PC-3 (cell line): ENCODE data around the gene SLC10A7. TPM values are rescaled to one million over a fixed set of nuclear protein-coding genes. Genes with fewer than 3 reads are reported as not detected.

ENCODE experiments used
- ATAC-seq: fragments of 200-7000 bp; cut with Tn5 transposase; 2 replicates; pipeline ENCODE4 v1.9.1; 2020; ENCODE audit warnings: mild to moderate bottlenecking, moderate library complexity
- BruUV-seq: library from RNA; stranded (reverse); fragments of 400-500 nt; replicated peaks from 2 replicates; lab custom pipeline; 2021; lab: Mats Ljungman, UMichigan
- CTCF ChIA-PET: fragments of 300-600 bp; sonication (Branson Sonifier 250); formaldehyde crosslinking; loops from one replicate; lab custom pipeline; 2022; ENCODE audit warnings: antibody characterized with exemption; lab: Charles Lee
- POLR2A ChIA-PET: fragments of 300-600 bp; sonication (Branson Sonifier 250); formaldehyde crosslinking; loops from one replicate; lab custom pipeline; 2022; ENCODE audit warnings: antibody characterized with exemption; ENCODE audit not compliant: unreplicated experiment; lab: Charles Lee
- DNase-seq: peaks from one replicate; pipeline ENCODE4 v3.0.0-alpha.2; 2015
- H2AFZ ChIP-seq: fragments of 300-600 bp; sonication (generic); 2 replicates; pipeline ENCODE4 v1.6.0; 2016; ENCODE audit warnings: antibody characterized with exemption, low read length
- H3F3A ChIP-seq: fragments of 300-600 bp; sonication (generic); one replicate; pipeline ENCODE4 v1.6.0; 2017; ENCODE audit warnings: antibody characterized with exemption, low read length, control low read depth, mild to moderate bottlenecking; ENCODE audit not compliant: unreplicated experiment
- H3K27ac ChIP-seq: fragments of 300-600 bp; sonication (generic); 2 replicates; pipeline ENCODE4 v1.5.1; 2016; ENCODE audit warnings: mild to moderate bottlenecking, low read length
- H3K27me3 ChIP-seq: fragments of 300-600 bp; sonication (generic); 2 replicates; pipeline ENCODE4 v1.6.1; 2016; ENCODE audit warnings: low read length, mixed read lengths
- H3K36me3 ChIP-seq: fragments of 300-600 bp; sonication (generic); 2 replicates; pipeline ENCODE4 v1.6.1; 2016; ENCODE audit warnings: low read depth, mixed run types, low read length, mixed read lengths
- H3K4me1 ChIP-seq: fragments of 300-600 bp; sonication (generic); 2 replicates; pipeline ENCODE4 v1.5.1; 2016; ENCODE audit warnings: low read length; ENCODE audit not compliant: insufficient read depth
- H3K4me2 ChIP-seq: fragments of 300-600 bp; sonication (generic); 2 replicates; pipeline ENCODE4 v1.6.0; 2016; ENCODE audit warnings: low read length
- H3K4me3 ChIP-seq: fragments of 300-600 bp; sonication (generic); 2 replicates; pipeline ENCODE4 v1.5.1; 2016; ENCODE audit warnings: mild to moderate bottlenecking, low read length, mixed read lengths
- H3K79me2 ChIP-seq: fragments of 300-600 bp; sonication (generic); 2 replicates; pipeline ENCODE4 v1.6.1; 2017; ENCODE audit warnings: low read length, mixed read lengths
- H3K9ac ChIP-seq: fragments of 300-600 bp; sonication (generic); 2 replicates; pipeline ENCODE4 v1.6.0; 2016; ENCODE audit warnings: mild to moderate bottlenecking, low read length
- H3K9me2 ChIP-seq: fragments of 300-600 bp; sonication (generic); replicated peaks from 2 replicates; pipeline ENCODE4 v1.6.1; 2016; ENCODE audit warnings: mixed run types, low read length, mixed read lengths
- H3K9me3 ChIP-seq: fragments of 300-600 bp; sonication (generic); 2 replicates; pipeline ENCODE4 v1.6.1; 2016; ENCODE audit warnings: low read length, mixed read lengths
- H4K20me1 ChIP-seq: fragments of 300-600 bp; sonication (generic); 2 replicates; pipeline ENCODE4 v1.6.1; 2016; ENCODE audit warnings: low read length, mixed read lengths
- EZH2 ChIP-seq: fragments of 300-600 bp; sonication (generic); IDR thresholded peaks from one replicate; pipeline ENCODE4 v1.6.1; 2017; ENCODE audit warnings: antibody characterized with exemption, mild to moderate bottlenecking, low read length; ENCODE audit not compliant: unreplicated experiment
- EZH2phosphoT487 ChIP-seq: fragments of 300-600 bp; sonication (generic); IDR thresholded peaks from 2 replicates; pipeline ENCODE4 v1.6.1; 2018; ENCODE audit warnings: mild to moderate bottlenecking, antibody characterized with exemption, low read length, borderline replicate concordance
- intact Hi-C: fragments of 100-400 bp; cut with micrococcal nuclease; formaldehyde crosslinking; loops from 2 replicates; pipeline ENCODE4 v1.9.0; 2023
- total RNA-seq: library from RNA; depleted of rRNA; stranded (reverse); fragments of >200 nt; gene quantifications from 2 replicates; pipeline ENCODE4 v1.2.3, GENCODE V29; 2014
- TF ChIP-seq, protein P1 (sequence below): fragments of 300-600 bp; sonication (generic); conservative IDR thresholded peaks from 2 replicates; pipeline ENCODE4 v1.5.1; 2017; ENCODE audit warnings: antibody characterized with exemption, low read depth, mild to moderate bottlenecking, low read length

Gene SLC10A7
- total RNA-seq, 1 experiment from 2014 or later, result 9.1 TPM

DNA sequence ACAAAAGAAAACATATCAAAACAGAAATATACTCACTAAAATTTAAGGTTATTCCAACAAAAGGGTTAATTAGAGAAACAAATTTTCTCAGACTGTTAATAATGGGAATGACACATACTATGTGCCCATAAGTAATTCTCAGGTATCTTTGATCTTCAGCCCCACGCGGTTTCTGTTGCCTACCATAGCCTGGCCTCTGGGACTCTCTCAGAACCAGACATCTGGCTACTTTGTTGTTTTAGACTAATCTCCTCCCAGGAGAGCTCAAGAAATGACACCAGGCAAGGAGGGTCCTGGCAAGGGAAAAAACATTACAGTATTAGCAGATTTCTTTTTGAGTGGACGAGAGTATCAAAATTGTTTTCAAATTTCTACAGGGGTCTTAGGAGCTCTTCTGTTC is 43.7 kb downstream of the SLC10A7 start:
- Histone ChIP-seq H3K4me1 (no peaks in the 10 kb centered on the region), H3K36me3 (peaks cover 2% of the 10 kb centered on the region; the same call in 1 of the 2 replicates), H4K20me1 (no peaks in the 10 kb centered on the region), H3K27me3 (no peaks in the 10 kb centered on the region), H3K9ac (no peak overlapping the region), H3K9me2 (no peaks in the 10 kb centered on the region), H2AFZ (no peak overlapping the region), H3K4me2 (no peak overlapping the region), H3F3A (no peaks in the 10 kb centered on the region), H3K79me2 (no peaks in the 10 kb centered on the region), H3K4me3 (no peak overlapping the region), H3K9me3 (no peaks in the 10 kb centered on the region), H3K27ac (no peak overlapping the region)
- TF ChIP-seq, protein P1, sequence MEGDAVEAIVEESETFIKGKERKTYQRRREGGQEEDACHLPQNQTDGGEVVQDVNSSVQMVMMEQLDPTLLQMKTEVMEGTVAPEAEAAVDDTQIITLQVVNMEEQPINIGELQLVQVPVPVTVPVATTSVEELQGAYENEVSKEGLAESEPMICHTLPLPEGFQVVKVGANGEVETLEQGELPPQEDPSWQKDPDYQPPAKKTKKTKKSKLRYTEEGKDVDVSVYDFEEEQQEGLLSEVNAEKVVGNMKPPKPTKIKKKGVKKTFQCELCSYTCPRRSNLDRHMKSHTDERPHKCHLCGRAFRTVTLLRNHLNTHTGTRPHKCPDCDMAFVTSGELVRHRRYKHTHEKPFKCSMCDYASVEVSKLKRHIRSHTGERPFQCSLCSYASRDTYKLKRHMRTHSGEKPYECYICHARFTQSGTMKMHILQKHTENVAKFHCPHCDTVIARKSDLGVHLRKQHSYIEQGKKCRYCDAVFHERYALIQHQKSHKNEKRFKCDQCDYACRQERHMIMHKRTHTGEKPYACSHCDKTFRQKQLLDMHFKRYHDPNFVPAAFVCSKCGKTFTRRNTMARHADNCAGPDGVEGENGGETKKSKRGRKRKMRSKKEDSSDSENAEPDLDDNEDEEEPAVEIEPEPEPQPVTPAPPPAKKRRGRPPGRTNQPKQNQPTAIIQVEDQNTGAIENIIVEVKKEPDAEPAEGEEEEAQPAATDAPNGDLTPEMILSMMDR, result no peak
- TF ChIP-seq EZH2, result no peak
- no peak for TF ChIP-seq EZH2phosphoT487
- DNase-seq, result no peak
- ChIA-PET POLR2A (no interaction called here), CTCF (no interaction called here)
- no peak for ATAC-seq
- no TSS peak for BruUV-seq
- intact Hi-C loops, result no loop called here

DNA sequence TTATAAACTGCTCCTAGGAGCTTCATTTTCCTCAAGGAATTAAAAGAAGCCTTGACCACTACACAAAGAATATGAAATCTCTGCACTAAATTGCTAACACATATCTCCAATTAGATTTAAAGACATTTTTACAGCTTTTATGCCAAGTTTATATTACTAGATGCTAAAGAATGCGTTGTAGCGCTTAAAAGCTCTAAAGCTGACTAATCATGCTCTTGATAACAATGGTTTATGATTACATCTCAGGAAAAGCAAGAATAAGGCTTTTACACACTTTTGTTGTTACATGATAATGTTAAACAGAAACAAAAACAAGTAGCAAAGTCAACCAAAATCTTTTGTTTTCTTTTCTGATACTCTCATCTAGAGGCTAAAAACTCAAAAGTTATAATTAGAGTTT is 44.7 kb downstream of the SLC10A7 start:
- intact Hi-C loops, result no loop called here
- no TSS peak for BruUV-seq
- H3K9me2 ChIP-seq, result no peaks in the 10 kb centered on the region
- no peak overlapping the region for H3K4me3 ChIP-seq
- H4K20me1 ChIP-seq, result no peaks in the 10 kb centered on the region
- no peaks in the 10 kb centered on the region for H3F3A ChIP-seq
- no peak overlapping the region for H3K27ac ChIP-seq
- no peak overlapping the region for H3K4me2 ChIP-seq
- no peaks in the 10 kb centered on the region for H3K79me2 ChIP-seq
- no peak for TF ChIP-seq EZH2phosphoT487
- TF ChIP-seq EZH2, result no peak
- TF ChIP-seq, protein P1, result no peak
- no peak for DNase-seq
- POLR2A ChIA-PET, result no interaction called here
- no peaks in the 10 kb centered on the region for H3K4me1 ChIP-seq
- no peaks in the 10 kb centered on the region for H3K9me3 ChIP-seq
- H3K36me3 ChIP-seq, result no peaks in the 10 kb centered on the region
- H3K27me3 ChIP-seq, result no peaks in the 10 kb centered on the region
- no peak overlapping the region for H3K9ac ChIP-seq
- CTCF ChIA-PET, result no interaction called here
- no peak overlapping the region for H2AFZ ChIP-seq
- ATAC-seq, result no peak

DNA sequence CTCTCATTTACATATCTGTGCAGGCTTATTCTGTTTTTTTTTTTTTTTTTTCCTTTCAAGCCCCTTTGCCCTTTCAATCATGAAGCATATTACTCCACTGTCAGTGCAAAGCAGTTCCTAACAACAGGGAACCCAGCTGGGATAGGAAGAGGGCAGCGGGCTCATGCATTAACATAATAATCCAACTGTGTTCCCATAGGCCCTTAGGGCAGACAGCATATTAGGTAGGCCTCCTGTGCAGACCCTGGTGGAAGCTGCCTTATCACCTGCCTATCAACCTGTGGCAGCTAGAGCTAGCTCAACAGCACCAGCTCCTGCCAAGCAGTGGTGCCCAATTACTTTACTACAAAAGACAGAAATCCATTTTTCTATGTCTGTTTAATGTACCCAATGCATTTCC is 49.3 kb downstream of the SLC10A7 start:
- H3K4me2 ChIP-seq, result no peak overlapping the region
- ATAC-seq, result no peak
- no peaks in the 10 kb centered on the region for H3K27me3 ChIP-seq
- no peaks in the 10 kb centered on the region for H3K4me1 ChIP-seq
- no peaks in the 10 kb centered on the region for H3K79me2 ChIP-seq
- H3K9ac ChIP-seq, result no peak overlapping the region
- intact Hi-C loops, result no loop called here
- no peak for DNase-seq
- ChIA-PET POLR2A (no interaction called here), CTCF (no interaction called here)
- H3K36me3 ChIP-seq, result no peaks in the 10 kb centered on the region
- H3F3A ChIP-seq, result no peaks in the 10 kb centered on the region
- BruUV-seq, result no TSS peak
- no peak overlapping the region for H3K27ac ChIP-seq
- TF ChIP-seq, protein P1, result no peak
- no peak for TF ChIP-seq EZH2phosphoT487
- TF ChIP-seq EZH2, result no peak
- H3K4me3 ChIP-seq, result no peak overlapping the region
- H2AFZ ChIP-seq, result no peak overlapping the region
- no peaks in the 10 kb centered on the region for H4K20me1 ChIP-seq
- H3K9me2 ChIP-seq, result no peaks in the 10 kb centered on the region
- H3K9me3 ChIP-seq, result no peaks in the 10 kb centered on the region
